Left colon (tissue), 2 donors: ENCODE measurements around the gene BFSP1. TPM values are rescaled to one million over a fixed set of nuclear protein-coding genes. Genes with fewer than 3 reads are reported as not detected.
A peak's percentile ranks its signal among the peaks of the same experiment; 100 is the strongest.

Source experiments
- ATAC-seq: fragments of 200-7000 bp; cut with Tn5 transposase; one replicate; pipeline ENCODE4 v1.9.1; 2020; ENCODE audit warnings: mild to moderate bottlenecking, moderate library complexity
- DNase-seq, 2 donors: peaks; one replicate each; pipeline ENCODE4 v3.0.0-alpha.2; 2020
- intact Hi-C, 2 donors: fragments of 100-400 bp; cut with DNase I in 1 of 2; cut with micrococcal nuclease in 1 of 2; formaldehyde crosslinking; loops; one replicate each; pipeline versions ENCODE4 v1.11.2 to v1.14.0; 2022; cut with DNase I, micrococcal nuclease
- total RNA-seq, 2 donors: library from RNA; stranded (reverse); fragmentation: NEBNext Ultra II Directional; extraction: Animal tissue kit (Norgen Biotek cat#: 25700); gene quantifications; one replicate each; pipeline ENCODE4 v1.2.1, GENCODE V29; 2021
- donor health status: DM: no; HTN: no; CAD: no.
- donor health status: DM: yes; HTN: yes; CAD: no.

Gene BFSP1
- total RNA-seq, 2 donors from 2014 or later = 0.20 to 0.34 TPM

DNA sequence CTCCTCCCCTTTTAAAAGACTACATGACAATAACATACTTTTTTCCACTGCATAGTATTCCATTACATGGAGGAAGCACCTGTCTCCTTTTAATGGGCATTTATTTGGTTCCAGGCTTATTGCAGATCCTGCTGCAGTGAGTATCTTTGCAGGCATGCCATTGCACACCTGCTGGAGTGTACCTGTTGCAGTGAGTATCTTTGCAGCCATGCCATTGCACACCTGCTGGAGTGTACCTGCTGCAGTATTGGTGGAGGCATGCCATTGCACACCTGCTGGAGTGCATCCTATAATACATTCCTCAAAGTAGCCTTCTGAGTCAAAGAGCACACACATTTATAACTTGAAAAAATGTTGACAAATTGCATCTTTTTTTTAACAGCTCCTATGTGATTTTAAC is 1.6 kb downstream of the BFSP1 start:
- ATAC-seq (no peak), DNase-seq (no peak)
- intact Hi-C loops = no loop called here

GRCh38 chr20:17525650-17526049 is 5.5 kb downstream of the BFSP1 start:
- ATAC-seq (peak; percentile 84), DNase-seq (no peak)
- intact Hi-C loops = no loop called here

DNA sequence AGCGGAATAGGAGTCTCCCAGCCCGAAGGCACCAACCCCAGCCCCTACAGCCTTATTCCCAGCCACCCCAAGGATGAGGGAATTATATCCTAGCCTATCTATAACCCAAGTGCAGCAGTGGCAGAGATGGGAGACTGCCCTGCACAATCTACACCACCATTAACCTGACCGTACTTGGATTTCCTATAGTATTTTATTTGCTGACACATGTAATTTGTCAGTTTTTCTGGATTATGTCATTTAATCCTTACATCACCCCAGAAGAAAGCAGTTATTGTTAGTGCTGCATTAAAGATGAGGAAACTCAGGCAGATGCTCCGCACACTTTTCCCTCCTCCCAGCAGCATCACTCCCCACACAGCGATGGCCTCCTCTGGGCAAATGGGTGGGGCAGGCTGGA is 6.0 kb downstream of the BFSP1 start:
- DNase-seq (no peak), ATAC-seq (no peak)
- intact Hi-C loops = no loop called here

DNA sequence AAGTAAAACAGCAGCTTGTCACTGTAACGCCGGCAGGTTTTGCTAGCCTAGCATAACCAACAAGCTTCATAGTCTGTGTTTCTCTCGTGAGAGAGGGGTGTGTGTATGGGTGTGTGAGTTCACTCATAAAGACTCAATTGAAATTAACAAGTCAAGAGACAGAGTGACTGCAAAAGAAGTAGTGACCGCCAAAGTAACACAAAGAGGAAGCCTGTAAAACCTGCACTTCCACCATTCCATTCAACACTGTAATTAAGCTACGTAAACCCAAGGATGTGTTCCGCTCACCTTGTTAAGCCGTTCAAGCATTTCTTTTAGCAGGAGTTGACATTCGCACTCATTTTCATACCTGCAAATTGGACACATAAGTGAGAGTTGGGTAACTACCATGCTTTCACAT is 6.6 kb downstream of the BFSP1 start:
- ATAC-seq (no peak), DNase-seq (no peak)
- intact Hi-C loops = no loop called here

DNA sequence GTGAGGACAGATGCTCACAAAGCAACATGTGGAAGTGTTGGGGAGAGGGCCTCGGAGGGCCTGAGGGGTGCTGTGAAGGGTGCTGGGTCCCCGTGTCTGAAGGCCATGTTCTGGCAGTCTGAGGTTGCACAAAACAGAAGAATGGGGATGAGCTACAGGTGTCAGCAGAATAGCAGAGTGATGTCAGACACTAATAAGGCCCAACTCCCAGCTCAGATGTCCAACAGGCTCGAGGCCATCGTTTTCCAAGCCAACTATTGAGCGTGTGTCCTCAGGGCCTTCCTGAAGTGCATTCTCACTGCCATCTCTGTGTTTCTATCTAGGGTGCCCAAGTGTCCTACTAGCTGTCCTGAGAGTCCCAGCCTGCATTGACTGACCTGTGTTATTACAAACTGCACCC is 7.9 kb downstream of the BFSP1 start:
- intact Hi-C loops = no loop called here
- ATAC-seq = no peak
- no peak for DNase-seq

DNA sequence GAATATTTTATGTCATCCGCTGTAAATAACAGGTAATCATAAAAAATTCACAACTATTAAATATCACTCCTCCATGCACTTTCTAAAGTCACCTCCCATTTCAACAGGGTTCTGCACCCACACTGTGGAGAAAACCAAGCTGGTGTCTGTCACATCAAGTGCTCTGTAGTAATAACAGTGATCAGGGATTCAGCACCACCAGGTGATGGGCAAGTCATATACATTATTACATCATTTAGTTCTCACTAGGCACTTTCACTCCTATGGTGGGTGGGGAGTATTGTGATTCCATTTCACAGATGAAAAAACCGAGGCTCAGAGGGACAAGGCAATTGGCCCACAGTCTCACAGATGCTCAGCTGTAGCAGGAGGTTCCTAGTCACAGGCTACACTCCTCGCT is 8.7 kb downstream of the BFSP1 start:
- DNase-seq = no peak
- intact Hi-C loops = no loop called here
- ATAC-seq = no peak

- no peak for ATAC-seq
- intact Hi-C loops = no loop called here
- DNase-seq = no peak
Observed at GRCh38 chr20:17520583-17520982, 10.6 kb downstream of the BFSP1 start.

- intact Hi-C loops = no loop called here
- DNase-seq (no peak), ATAC-seq (no peak)
Observed at GRCh38 chr20:17519606-17520285, 11.4 kb downstream of the BFSP1 start.

DNA sequence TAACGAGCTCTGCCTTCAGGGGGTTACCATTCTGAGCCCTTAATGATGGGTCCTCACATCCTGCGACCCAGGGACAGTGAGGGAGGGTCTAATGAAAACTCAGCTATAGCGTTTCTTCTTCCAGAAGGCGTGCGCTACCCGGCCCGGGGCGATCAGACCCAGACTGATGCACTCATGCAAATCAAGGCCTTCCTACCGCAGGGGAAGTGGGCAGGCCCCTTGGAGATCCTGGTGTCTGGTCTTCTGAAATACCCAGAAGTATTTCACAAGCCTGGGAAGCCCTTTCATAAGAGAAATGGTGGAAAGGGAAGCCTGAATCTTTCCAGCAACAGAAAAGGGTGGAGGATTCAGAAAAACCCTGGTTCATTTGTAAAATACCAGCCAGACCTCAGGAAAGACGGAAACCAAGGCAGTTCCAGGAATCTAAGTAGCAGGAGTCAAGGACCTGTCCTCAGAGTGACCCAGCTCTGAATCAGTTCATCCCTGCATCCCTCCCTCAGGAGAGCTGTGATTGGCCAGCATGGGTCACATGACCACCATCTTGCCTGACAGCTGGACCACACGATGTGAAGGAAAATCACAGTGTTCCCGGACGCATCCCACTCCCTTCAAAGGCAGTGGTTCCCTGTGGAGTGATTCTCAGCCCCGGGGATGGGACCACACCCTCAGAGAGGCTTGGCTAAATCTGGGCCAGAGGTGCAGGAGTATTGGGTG is 12.7 kb downstream of the BFSP1 start:
- intact Hi-C loops = no loop called here
- DNase-seq = no peak
- ATAC-seq = no peak

DNA sequence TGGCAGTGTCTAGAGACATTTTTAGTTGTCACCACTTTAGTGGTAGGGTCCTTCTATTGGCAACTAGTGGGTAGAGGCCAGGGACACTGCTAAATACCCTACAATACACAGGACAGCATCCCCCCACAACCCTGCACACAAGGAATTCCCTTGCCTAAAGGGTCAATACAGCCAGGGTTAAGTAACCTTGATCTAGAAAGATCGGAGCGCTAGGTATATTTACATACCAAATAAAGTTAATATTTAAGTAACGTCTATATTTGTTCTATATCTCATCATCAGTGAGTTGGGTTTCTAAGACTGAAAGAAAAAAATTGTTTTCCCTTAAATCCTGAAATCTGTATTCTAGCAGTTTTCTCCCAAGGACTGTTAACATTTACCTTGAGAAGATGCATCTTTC is 16.1 kb downstream of the BFSP1 start:
- ATAC-seq (no peak), DNase-seq (no peak)
- intact Hi-C loops = no loop called here

DNA sequence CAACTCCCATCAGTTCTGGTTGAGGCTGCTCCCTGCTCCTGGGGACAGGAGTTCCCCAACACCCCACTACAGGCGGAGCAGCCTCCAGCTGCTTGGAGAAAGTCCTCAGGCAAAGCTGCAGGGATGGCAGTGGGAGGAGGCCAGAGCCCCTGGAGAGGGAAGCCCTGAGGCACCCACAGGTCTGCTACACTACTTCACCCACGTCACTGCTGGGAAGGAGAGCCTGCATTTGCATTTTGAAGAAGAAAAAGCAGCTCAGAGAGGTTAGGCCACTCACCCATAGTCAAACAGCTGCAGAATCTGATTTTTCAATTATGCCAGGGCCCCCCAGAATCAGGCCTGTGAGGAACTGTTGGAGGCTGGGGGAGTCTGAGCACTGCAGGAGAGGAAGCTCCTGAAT is 17.2 kb downstream of the BFSP1 start:
- intact Hi-C loops = no loop called here
- no peak for ATAC-seq
- DNase-seq = no peak

DNA sequence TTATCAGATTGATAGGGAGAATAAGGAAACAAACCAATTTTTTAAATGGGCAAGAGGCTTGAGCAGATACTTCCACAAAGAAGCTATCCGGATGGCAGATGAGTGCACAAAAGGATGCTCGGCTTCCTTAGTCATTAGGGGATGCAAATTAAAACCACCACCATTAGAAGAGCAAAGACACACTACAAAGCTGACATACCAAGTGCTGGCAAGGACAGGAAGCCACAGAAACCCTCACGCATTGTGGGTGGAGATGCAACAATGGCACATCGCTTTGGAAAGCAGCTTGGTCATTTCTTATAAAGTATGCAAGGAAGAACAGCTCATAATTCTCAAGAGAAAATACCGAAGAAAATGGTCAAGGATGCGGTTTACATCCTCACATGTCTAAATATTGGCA is 19.8 kb downstream of the BFSP1 start:
- no peak for DNase-seq
- intact Hi-C loops = no loop called here
- no peak for ATAC-seq

DNA sequence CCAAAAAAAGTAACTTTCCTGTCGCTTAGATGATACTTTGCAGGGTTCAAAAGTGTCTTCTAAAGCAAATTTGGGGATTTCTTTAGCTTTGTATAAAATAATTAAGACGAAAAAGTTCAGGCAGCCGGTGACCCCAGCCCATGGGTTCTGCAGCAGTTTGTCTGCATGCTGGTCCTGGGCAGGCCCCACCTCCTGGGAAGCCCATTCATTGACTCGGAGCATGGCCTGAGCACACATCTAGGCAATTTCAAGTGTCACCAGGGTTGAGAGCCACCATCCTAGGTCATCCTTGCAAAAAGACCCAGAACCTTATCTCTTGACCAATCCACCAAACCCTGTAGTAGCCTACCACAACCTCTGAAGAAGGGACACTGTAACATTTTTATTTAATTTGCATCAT is 20.6 kb downstream of the BFSP1 start:
- intact Hi-C loops = no loop called here
- DNase-seq = no peak

DNA sequence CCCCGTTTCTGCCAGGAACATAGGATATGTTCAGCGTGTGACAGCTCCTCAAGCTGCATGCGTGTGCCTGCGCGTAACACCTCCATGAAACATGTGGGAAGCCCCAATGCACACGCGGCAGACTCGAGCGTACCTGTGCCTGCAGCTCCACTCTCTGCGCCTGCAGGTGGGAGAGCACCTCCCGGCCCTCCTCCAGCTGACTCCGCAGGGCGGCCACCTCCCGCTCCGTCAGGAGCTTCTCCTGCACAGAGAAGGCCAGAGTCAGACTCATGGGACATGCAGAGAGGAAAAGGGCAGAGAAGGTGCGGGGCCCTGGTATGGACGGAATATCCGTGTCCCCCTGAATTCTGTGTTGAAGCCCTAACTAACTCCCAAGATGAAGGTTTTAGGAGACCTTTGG is 22.4 kb downstream of the BFSP1 start:
- no peak for DNase-seq
- intact Hi-C loops = loop anchor here (5.0 to 10.0 kb wide), 3 partner anchors 386 to 769 kb away; no protein-coding TSS in a partner anchor

More for the DNA sequence above, 20.6 kb downstream of the BFSP1 start:
- ATAC-seq = no peak

GRCh38 chr20:17507531-17507930 is 23.6 kb downstream of the BFSP1 start:
- no peak for DNase-seq
- intact Hi-C loops = loop anchor here (5.0 to 10.0 kb wide), 3 partner anchors 387 to 770 kb away; no protein-coding TSS in a partner anchor
- no peak for ATAC-seq

More for the DNA sequence above, 22.4 kb downstream of the BFSP1 start:
- ATAC-seq = no peak

GRCh38 chr20:17507032-17507431 is 24.1 kb downstream of the BFSP1 start:
- ATAC-seq = no peak
- intact Hi-C loops = loop anchor here (5.0 to 10.0 kb wide), 3 partner anchors 388 to 770 kb away; no protein-coding TSS in a partner anchor
- DNase-seq = no peak

- ATAC-seq = peak; percentile 16
- no peak for DNase-seq
- intact Hi-C loops = loop anchor here (5.0 to 10.0 kb wide), 3 partner anchors 389 to 771 kb away; no protein-coding TSS in a partner anchor
Observed at GRCh38 chr20:17505636-17506517, 25.3 kb downstream of the BFSP1 start.

- DNase-seq (peak; percentile 53 to 79), ATAC-seq (peak; percentile 81)
- intact Hi-C loops = loop anchor here (5.0 to 10.0 kb wide), 3 partner anchors 390 to 772 kb away; no protein-coding TSS in a partner anchor
Observed at GRCh38 chr20:17504898-17505635, 26.1 kb downstream of the BFSP1 start.
